H1 (cell line): ENCODE results near the gene RIPOR2. TPM values are rescaled to one million over a fixed set of nuclear protein-coding genes. Genes with fewer than 3 reads are reported as not detected.

Source experiments
- KDM1A ChIP-seq: fragments of 200-600, 300-600 bp; sonication (generic); IDR thresholded peaks from 2 replicates; pipeline ENCODE4 v1.7.1; 2016; ENCODE audit warnings: mild to moderate bottlenecking, low read length, borderline replicate concordance
- NANOG ChIP-seq: IDR thresholded peaks from 2 replicates; pipeline ENCODE4 v1.6.1; 2011; ENCODE audit warnings: low read length, low read depth, mild to moderate bottlenecking, inconsistent platforms; ENCODE audit not compliant: insufficient read depth, poor library complexity, severe bottlenecking
- RBBP5 ChIP-seq: IDR thresholded peaks from 2 replicates; pipeline ENCODE4 v1.7.1; 2012; ENCODE audit warnings: low read depth, mild to moderate bottlenecking, inconsistent platforms, low read length, moderate library complexity, borderline replicate concordance
- polyA plus RNA-seq, 7 experiments: library from polyadenylated mRNA; depleted of rRNA in 3 of 7; stranded (reverse) in 5 of 7; unstranded in 2 of 7; fragments of >200 nt in 5 of 7; fragments of 200-250 nt in 2 of 7; gene quantifications; 1 replicate in 5 of 7; 2 replicates in 1 of 7; 4 replicates in 1 of 7; pipeline versions ENCODE4 v1.2.1 to v1.2.3, GENCODE V29; 2011 to 2013; ENCODE audit warnings: missing spikeins in 2 of 7, mixed read lengths in 2 of 7
- total RNA-seq: library from RNA; stranded (reverse); fragmentation: NEBNext Ultra II Directional; extraction: Animal tissue kit (Norgen Biotek cat#: 25700); gene quantifications from 2 replicates; pipeline ENCODE4 v1.2.1, GENCODE V29; 2021

RIPOR2 gene
- total and polyA plus RNA-seq, 2 of the 8 experiments (the other 6 are each of a cell fraction or from before 2014, with no cell fraction given), result 16.7 to 45.6 TPM

DNA sequence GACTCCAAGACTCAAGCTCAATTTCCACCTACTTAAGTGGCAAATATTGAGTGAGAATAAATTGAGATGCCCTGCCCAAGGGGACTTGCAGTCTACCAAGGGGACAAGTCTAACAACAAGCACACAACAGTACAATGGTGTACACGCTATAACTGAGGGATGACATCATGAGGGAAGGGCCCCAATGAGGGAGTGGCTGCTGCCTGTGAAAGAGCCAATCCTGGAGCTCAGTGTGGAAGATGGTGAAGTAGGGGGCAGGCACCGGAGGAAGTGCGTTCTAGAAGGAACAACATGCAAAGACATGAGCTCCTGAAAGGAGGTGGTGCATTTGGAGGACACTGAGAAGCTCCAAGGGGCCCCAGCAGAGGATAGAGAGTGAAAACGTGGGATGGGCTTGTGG lies 90.2 kb downstream of the RIPOR2 start (continued):
- TF ChIP-seq RBBP5, result no peak
- no peak for TF ChIP-seq NANOG
- no peak for TF ChIP-seq KDM1A
- TF ChIP-seq, all 59 proteins: peak for 0
